Lower leg skin (tissue), 3 donors: Measurements from ENCODE around the gene IL17RB.

ENCODE experiments used
- POLR2A ChIP-seq, 2 donors: fragments of 450-650 bp; IDR thresholded peaks; one replicate each; pipeline ENCODE4 v1.6.1; 2016 to 2017; ENCODE audit warnings: antibody characterized with exemption in 2 of 2, mild to moderate bottlenecking in 1 of 2, moderate library complexity in 1 of 2
- TF ChIP-seq, protein P1 (sequence below), 3 donors: fragments of 450-650 bp; IDR thresholded peaks; one replicate each; pipeline ENCODE4 v1.5.1; 2016; ENCODE audit warnings: antibody characterized with exemption in 3 of 3, mild to moderate bottlenecking in 3 of 3, moderate library complexity in 2 of 3

- TF ChIP-seq, protein P1, sequence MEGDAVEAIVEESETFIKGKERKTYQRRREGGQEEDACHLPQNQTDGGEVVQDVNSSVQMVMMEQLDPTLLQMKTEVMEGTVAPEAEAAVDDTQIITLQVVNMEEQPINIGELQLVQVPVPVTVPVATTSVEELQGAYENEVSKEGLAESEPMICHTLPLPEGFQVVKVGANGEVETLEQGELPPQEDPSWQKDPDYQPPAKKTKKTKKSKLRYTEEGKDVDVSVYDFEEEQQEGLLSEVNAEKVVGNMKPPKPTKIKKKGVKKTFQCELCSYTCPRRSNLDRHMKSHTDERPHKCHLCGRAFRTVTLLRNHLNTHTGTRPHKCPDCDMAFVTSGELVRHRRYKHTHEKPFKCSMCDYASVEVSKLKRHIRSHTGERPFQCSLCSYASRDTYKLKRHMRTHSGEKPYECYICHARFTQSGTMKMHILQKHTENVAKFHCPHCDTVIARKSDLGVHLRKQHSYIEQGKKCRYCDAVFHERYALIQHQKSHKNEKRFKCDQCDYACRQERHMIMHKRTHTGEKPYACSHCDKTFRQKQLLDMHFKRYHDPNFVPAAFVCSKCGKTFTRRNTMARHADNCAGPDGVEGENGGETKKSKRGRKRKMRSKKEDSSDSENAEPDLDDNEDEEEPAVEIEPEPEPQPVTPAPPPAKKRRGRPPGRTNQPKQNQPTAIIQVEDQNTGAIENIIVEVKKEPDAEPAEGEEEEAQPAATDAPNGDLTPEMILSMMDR (IDR thresholded peaks at IDR 0.05): no peak
- no peak for TF ChIP-seq POLR2A (IDR thresholded peaks at IDR 0.05)
Observed at GRCh38 chr3:53807117-53807810, 39.1 kb upstream of the IL17RB start.
